ENCODE measurements around the gene RENBP.
A peak's percentile ranks its signal among the peaks of the same experiment; 100 is the strongest.

The RENBP gene

DNA sequence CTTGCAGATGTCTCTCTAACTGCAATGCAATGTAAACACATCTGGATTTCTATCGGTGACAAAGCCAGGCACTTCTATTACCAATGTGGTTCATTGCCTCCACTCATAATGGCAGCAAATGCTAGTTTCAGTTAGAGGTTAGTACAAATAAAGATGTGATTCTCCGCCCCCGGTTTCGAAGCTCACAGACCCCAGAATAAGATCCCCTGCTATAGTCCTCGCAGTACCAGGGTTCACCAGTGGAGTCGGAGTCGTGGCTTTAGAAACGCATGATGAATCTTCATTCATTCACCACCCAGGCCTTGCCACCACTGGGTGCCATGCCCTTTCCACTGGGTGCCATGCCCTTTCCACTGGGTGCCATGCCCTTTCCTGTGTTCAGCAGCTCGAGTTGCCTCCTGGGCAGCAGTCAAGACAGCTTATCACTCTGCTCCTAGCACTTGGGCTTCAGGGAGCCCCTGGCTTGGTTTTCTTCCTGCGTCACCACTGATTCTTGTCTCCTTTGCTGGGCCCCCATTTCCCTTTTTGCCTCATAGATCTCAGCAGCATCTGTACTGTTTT is 6.1 kb downstream of the RENBP start:
- TF ChIP-seq TAF1 (IDR thresholded peaks at IDR 0.05; ENCODE audit: low read depth, low read length) (no peak), PAX5 (IDR thresholded peaks at IDR 0.05; ENCODE audit: insufficient read depth, low read length, severe bottlenecking) (no peak), POLR2A (IDR thresholded peaks at IDR 0.05; ENCODE audit: low read depth, low read length) (no peak), SPI1 (IDR thresholded peaks at IDR 0.05; ENCODE audit: low read depth, low read length) (no peak), POLR2AphosphoS5 (IDR thresholded peaks at IDR 0.05; ENCODE audit: low read depth, low read length) (no peak)

GRCh38 chrX:153937056-153937455 is 7.4 kb downstream of the RENBP start:
- TF ChIP-seq SPI1 (IDR thresholded peaks at IDR 0.05; ENCODE audit: low read depth, low read length): no peak
- TF ChIP-seq POLR2AphosphoS5 (IDR thresholded peaks at IDR 0.05; ENCODE audit: low read depth, low read length): no peak
- TF ChIP-seq TAF1 (IDR thresholded peaks at IDR 0.05; ENCODE audit: low read depth, low read length): no peak
- no peak for TF ChIP-seq POU2F2 (IDR thresholded peaks at IDR 0.05; ENCODE audit: low read depth, low read length)
- TF ChIP-seq PAX5 (IDR thresholded peaks at IDR 0.05; ENCODE audit: insufficient read depth, low read length, severe bottlenecking): no peak
- TF ChIP-seq POLR2A (IDR thresholded peaks at IDR 0.05; ENCODE audit: low read depth, low read length): no peak
- no peak for DNase-seq (ENCODE audit: insufficient read length, low spot score)
- no peak for FAIRE-seq

More for the DNA sequence above, 6.1 kb downstream of the RENBP start:
- DNase-seq (ENCODE audit: insufficient read length, low spot score) (no peak), FAIRE-seq (no peak)

DNA sequence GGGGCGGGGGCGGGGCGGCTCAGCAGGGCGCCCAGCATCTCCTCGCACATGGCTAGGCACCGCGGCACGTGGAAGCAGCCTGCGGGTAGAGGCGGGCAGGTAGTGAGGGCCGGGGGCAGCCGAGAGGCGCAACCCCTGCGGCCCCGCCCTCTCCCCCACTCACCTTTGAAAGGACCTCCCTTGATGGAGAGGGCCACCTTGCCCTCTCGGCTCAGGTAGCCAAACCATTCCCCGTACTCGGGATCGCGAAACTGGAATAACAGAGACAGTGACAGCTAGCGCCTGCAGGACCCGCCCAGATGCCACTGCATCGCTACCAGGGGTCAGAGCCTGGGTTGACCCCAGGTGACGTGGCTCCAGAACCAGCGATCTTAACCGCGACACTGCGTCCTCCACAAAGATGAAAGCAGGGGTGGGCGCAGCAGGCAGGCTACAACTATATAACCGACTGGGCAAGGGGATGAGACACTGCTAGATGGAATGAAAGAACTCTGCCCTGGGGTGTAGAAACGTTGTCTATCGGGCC is 9.1 kb downstream of the RENBP start:
- no peak for DNase-seq (ENCODE audit: insufficient read length, low spot score)
- TF ChIP-seq PAX5 (IDR thresholded peaks at IDR 0.05; ENCODE audit: insufficient read depth, low read length, severe bottlenecking) (no peak), POLR2AphosphoS5 (IDR thresholded peaks at IDR 0.05; ENCODE audit: low read depth, low read length) (no peak), POLR2A (IDR thresholded peaks at IDR 0.05; ENCODE audit: low read depth, low read length) (no peak), SPI1 (IDR thresholded peaks at IDR 0.05; ENCODE audit: low read depth, low read length) (no peak), TAF1 (IDR thresholded peaks at IDR 0.05; ENCODE audit: low read depth, low read length) (no peak), POU2F2 (IDR thresholded peaks at IDR 0.05; ENCODE audit: low read depth, low read length) (no peak)
- peak; percentile 81 for FAIRE-seq

DNA sequence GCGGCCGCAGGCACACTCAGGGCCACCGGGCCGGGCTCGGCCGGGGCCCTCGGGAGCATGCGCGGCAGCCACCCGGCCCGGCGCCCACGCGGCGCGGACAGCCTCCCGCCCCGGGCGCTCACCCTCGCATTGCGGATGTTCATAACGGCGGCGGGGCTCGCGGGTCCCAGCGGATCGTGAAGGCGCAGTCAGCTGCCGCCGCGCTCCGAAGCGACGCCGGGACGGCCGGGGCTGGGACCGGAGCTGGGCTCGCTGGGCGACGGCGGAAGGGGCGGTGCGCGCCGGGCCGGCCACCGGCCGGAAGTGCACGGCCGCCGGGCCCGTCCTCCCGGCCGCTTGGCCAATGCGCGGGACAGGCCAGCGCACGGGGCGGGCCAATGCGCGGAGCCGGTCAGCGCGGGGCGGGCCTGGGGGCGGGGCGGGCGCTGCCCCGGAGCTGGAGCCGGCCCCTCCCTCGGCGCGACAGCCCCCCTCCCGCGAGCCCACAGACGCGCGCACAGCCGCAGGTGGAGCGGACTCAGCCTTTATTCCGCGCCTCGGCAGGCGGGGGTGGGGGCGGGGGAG is 9.6 kb downstream of the RENBP start, which contains the start of gene NAA10:
NAA10 (minus strand) TSS at position 276 of the 564 bp plus-strand sequence; CDS start at position 143, 133 bp downstream.
- DNase-seq (ENCODE audit: insufficient read length, low spot score) (peak; percentile 82), FAIRE-seq (peak; percentile 98)
- TF ChIP-seq PAX5 (IDR thresholded peaks at IDR 0.05; ENCODE audit: insufficient read depth, low read length, severe bottlenecking) (no peak), POU2F2 (IDR thresholded peaks at IDR 0.05; ENCODE audit: low read depth, low read length) (no peak), POLR2AphosphoS5 (IDR thresholded peaks at IDR 0.05; ENCODE audit: low read depth, low read length) (no peak), SPI1 (IDR thresholded peaks at IDR 0.05; ENCODE audit: low read depth, low read length) (no peak), TAF1 (IDR thresholded peaks at IDR 0.05; ENCODE audit: low read depth, low read length) (no peak), POLR2A (IDR thresholded peaks at IDR 0.05; ENCODE audit: low read depth, low read length) (no peak)

GRCh38 chrX:153934148-153934761 is 10.2 kb downstream of the RENBP start:
- FAIRE-seq: peak; percentile 82
- DNase-seq (ENCODE audit: insufficient read length, low spot score): no peak
- TF ChIP-seq POLR2A (IDR thresholded peaks at IDR 0.05; ENCODE audit: low read depth, low read length) (no peak), POU2F2 (IDR thresholded peaks at IDR 0.05; ENCODE audit: low read depth, low read length) (no peak), PAX5 (IDR thresholded peaks at IDR 0.05; ENCODE audit: insufficient read depth, low read length, severe bottlenecking) (no peak)

DNA sequence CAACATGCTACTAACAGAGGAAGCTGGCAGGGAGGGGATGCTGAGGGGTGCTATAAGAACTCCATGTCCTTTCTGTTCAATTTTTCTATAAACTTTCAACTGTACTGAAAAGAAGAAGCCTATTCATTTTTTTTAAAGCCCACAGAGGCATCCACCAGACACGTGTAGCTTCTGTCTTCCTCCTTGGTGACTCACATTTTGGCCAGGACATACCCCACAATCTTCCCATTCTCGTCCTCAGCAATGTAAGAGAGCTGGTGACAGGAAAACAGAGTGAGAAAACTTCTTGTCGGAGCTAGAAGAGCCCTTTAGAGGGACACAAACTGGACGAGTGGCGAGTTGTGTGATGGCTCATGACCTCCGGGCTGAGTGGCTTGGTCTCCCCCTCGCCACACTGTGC is 10.7 kb downstream of the RENBP start:
- TF ChIP-seq POLR2AphosphoS5 (IDR thresholded peaks at IDR 0.05; ENCODE audit: low read depth, low read length) (no peak), POU2F2 (IDR thresholded peaks at IDR 0.05; ENCODE audit: low read depth, low read length) (no peak), TAF1 (IDR thresholded peaks at IDR 0.05; ENCODE audit: low read depth, low read length) (no peak), PAX5 (IDR thresholded peaks at IDR 0.05; ENCODE audit: insufficient read depth, low read length, severe bottlenecking) (no peak), SPI1 (IDR thresholded peaks at IDR 0.05; ENCODE audit: low read depth, low read length) (no peak), POLR2A (IDR thresholded peaks at IDR 0.05; ENCODE audit: low read depth, low read length) (no peak)
- no peak for DNase-seq (ENCODE audit: insufficient read length, low spot score)
- peak; percentile 45 for FAIRE-seq

DNA sequence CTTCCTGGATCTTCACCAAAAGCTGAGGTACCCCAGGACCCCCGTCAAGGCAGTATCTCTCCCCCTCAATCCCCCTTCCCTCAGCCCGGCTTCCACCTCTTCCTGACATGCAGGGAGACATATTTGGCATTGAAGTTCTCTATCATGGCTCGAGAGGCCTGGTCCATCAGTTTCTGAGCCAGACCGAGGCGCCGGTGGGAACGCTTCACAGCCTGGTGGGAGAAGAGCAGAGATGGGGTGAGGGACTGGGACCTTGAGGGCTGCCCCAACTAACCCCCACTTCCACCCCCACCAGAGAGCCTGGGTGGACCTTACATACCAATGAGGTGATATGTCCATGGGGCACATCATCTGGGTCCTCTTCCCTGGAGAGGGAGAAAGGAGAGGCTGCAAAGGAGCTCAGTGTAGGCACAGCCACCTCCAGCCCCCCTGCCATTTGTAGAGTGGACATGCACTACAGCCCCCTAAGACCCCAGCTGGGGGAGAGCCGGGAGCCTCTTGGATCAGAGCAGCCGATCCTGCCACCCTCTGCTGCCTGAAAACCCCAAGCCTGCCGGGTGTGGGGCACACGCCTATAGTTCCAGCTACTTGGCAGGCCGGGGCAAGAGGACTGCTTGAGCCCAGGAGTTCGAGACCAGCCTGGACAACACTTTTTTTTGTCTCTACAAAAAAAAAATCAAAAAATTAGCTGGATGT is 12.1 kb downstream of the RENBP start:
- FAIRE-seq (peak; percentile 31), DNase-seq (ENCODE audit: insufficient read length, low spot score) (no peak)
- no peak for TF ChIP-seq PAX5 (IDR thresholded peaks at IDR 0.05; ENCODE audit: insufficient read depth, low read length, severe bottlenecking)
- no peak for TF ChIP-seq POLR2AphosphoS5 (IDR thresholded peaks at IDR 0.05; ENCODE audit: low read depth, low read length)
- no peak for TF ChIP-seq SPI1 (IDR thresholded peaks at IDR 0.05; ENCODE audit: low read depth, low read length)

DNA sequence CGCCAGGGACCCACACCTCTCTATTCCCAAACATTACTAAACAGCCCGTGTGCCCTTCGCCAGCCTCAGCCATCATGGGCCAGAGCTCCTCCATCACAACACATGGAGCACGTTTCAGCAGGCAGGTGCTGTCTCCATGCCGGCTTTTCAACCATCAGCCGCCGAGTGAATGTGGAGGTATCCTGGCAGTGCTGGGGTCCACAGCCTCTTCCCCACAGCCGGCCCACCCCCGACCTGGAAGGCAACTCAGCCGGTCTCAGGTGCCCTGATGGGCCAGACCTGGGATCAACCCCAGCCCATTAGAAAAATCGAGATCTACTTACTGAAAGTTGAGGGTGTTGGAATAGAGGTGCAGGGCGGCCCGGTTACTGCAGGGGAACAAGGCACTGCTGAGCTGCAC is 12.7 kb downstream of the RENBP start:
- FAIRE-seq: no peak

GRCh38 chrX:153931151-153931550 is 13.3 kb downstream of the RENBP start:
- FAIRE-seq (no peak), DNase-seq (ENCODE audit: insufficient read length, low spot score) (no peak)
- TF ChIP-seq POLR2A (IDR thresholded peaks at IDR 0.05; ENCODE audit: low read depth, low read length) (no peak), POU2F2 (IDR thresholded peaks at IDR 0.05; ENCODE audit: low read depth, low read length) (no peak), PAX5 (IDR thresholded peaks at IDR 0.05; ENCODE audit: insufficient read depth, low read length, severe bottlenecking) (no peak), SPI1 (IDR thresholded peaks at IDR 0.05; ENCODE audit: low read depth, low read length) (no peak), POLR2AphosphoS5 (IDR thresholded peaks at IDR 0.05; ENCODE audit: low read depth, low read length) (no peak), TAF1 (IDR thresholded peaks at IDR 0.05; ENCODE audit: low read depth, low read length) (no peak)

More for the DNA sequence above, 12.7 kb downstream of the RENBP start:
- no peak for DNase-seq (ENCODE audit: insufficient read length, low spot score)
- TF ChIP-seq POLR2A (IDR thresholded peaks at IDR 0.05; ENCODE audit: low read depth, low read length) (no peak), POU2F2 (IDR thresholded peaks at IDR 0.05; ENCODE audit: low read depth, low read length) (no peak), TAF1 (IDR thresholded peaks at IDR 0.05; ENCODE audit: low read depth, low read length) (no peak), PAX5 (IDR thresholded peaks at IDR 0.05; ENCODE audit: insufficient read depth, low read length, severe bottlenecking) (no peak), SPI1 (IDR thresholded peaks at IDR 0.05; ENCODE audit: low read depth, low read length) (no peak), POLR2AphosphoS5 (IDR thresholded peaks at IDR 0.05; ENCODE audit: low read depth, low read length) (no peak)
